Activated T-cell treated with anti-CD3 and anti-CD28 coated beads for 24 hours (primary cell): ENCODE measurements around the gene TUBG1.
"Not testable (repeated sequence)": the region's sequence is repeated elsewhere in the genome, so short reads cannot be mapped to it uniquely, and the experiment has no call there.

Source experiments
- DNase-seq: peaks from one replicate; pipeline ENCODE4 v3.0.0-alpha.2; 2020; ENCODE audit warnings: low read depth

Gene TUBG1

GRCh38 chr17:42623732-42624596 is 14.5 kb downstream of the TUBG1 start:
- no peak for DNase-seq

DNA sequence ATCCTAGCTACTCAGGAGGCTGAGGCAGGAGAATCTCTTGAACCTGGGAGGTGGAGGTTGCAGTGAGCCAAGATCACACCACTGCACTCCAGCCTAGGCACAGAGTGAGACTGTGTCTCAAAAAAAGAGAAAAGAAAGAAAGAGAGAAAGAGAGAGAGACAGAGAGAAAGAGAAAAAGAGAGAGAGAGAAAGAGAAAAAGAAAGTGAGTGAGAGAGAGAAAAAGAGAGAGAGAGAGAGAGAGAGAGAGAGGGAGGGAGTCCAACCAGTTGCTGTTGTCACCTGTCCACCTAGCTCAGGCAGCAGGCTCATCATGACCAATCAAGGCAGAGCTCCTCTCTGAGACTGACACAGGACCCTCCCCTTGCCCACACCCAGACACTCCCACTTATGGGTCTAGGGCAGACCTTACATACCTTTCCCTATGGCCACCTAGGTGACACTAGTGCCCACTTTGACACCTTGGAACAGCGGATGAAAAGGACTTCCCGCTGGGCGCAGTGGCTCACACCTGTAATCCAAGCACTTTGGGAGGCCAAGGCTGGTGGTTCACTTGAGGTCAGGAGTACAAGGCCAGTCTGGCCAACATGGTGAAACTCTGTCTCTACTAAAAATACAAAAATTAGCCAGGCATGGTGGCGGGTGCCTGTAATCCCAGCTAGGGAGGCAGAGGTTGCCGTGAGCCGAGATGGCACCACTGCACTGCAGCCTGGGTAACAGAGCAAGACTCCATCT is 17.7 kb downstream of the TUBG1 start:
- DNase-seq, result not testable (repeated sequence)

DNA sequence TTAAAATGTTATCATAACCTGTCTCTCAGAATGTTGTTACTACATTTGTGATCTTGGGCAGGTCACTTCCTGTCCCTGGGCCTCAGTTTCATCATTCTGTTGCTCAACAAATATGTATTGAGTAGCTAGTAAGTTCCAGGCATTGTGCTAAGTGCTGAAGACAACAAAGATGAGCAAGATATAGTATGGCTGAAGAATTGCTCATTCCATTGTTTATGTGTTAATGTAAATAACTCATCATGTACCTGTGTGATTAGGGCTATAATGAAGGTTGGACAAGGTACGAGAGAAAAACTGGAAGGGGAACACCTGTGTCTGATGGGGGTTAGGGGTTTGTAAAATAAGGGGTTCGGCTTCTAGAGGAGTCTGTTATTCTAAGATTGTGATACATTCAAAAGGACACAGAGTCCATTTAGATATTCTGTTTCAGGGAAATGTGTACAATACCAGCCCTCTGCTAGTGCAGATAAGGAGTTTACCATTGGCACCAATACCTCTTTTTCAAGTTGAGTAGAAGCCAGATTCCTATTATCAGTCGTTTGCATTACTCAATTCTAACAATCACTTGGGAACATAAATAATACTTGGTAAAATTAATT is 20.0 kb downstream of the TUBG1 start:
- no peak for DNase-seq

GRCh38 chr17:42632949-42633444 is 23.5 kb downstream of the TUBG1 start:
- no peak for DNase-seq

DNA sequence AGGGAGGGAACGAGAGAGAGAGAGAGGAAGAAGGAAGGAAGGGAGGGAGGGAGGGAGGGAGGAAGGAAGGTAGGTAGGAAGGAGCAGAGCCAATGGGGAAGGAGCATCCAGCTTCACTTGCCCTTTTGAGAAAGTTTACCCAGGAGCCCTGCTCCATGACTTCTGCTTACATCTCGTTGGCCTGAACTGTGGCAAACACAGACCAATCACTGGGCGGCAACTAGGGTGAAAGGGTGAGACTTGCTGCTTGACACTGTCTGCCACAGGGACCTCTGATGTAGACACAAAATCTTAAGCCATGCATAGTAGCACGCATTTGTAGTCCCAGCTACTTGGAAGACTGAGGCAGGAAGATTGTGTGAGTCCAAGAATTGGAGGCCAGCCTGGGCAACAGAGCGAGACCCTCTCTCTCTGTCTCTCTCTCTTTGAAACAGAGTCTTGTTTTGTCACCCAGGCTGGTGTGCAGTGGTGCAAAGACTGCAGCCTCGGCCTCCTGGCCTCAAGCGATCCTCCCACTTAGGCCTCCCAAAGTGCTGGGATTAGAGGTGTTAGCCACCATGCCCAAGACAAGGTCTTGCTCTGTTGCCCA is 30.1 kb downstream of the TUBG1 start:
- DNase-seq, result no peak

- no peak for DNase-seq
Measured at GRCh38 chr17:42640121-42640520, 30.6 kb downstream of the TUBG1 start.

DNA sequence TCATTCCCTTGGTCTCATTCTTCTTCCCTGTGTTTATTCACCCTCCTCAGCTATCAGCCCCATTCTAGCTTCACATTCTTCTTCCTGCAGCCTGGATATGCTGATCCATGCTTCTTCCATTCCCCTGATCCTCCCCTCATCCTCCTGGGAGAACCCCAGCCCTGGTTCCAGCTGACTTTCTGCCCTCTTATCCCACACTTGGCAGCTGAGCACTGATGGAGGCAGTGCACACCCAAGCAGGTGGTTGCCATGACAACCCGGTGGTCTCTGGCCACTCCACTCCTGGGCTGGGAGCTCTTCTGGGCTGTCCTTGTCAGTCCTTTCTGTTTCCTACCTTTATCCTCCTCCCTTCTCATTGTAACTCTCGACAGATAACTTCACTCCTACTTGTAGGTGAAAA is 32.9 kb downstream of the TUBG1 start:
- no peak for DNase-seq

GRCh38 chr17:42647778-42648177 is 38.3 kb downstream of the TUBG1 start:
- no peak for DNase-seq

DNA sequence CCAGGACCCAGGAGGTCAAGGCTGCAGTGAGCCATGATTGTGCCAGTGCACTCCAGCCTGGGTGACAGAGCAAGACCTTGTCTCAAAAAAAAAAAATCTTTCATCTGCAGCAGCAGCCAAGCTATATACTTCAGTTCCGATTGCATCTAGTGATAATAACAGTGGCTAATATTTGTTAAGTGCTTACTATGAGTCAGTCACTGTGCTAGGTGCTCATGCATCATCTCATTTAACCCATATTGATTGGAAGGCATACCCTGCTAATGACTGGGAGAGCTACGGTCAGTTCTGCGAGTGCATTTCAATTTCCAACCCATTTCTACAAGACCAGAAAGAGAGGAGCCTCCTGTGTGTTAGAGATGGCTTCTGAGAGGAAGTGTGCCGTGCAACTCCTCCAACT is 41.9 kb downstream of the TUBG1 start:
- no peak for DNase-seq

DNA sequence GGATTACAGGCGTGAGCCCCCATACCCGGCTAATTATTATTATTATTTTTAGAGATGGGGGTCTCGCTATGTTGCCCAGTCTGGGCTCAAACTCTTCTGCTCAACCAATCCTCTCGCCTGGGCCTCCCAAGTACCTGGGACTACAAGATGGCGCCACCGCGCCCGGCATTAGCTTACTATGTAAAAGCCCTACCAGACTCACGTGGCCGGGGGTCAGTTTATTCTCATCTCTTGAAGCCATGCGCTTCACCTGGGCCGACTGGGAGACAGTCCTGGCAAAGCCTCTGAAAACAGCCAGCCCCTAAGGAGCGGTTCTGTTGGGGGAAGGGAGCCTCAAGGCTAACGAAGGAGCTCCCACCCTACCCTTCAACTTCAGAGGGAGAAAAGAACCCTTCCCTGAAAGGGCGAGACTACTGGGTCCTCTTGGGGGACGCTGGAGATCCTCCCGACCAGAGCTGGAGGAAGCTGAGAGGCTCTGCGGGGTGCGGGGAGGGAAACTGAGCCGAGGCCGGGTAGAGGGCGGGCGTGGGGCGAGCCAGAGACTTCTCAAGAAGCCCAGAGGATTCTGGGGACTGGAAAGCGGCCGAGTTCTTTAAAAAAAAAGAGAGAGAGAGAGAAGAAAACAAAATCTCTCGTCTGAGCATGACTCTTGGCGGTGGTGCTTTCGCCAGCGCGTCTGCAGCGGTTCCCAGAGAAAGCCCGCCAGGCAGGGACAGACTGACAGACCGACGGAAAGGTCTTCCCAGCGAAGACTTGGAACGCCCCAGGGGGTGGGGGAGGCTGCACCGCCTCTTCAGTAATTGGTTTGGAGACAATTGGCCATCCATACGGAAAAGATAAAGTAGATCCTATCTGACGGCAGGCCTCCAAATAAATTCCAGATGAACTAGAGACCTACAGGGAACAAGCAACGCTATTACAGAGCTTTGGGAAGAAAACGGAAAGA is 44.0 kb downstream of the TUBG1 start:
- no peak for DNase-seq

- no peak for DNase-seq
Measured at GRCh38 chr17:42655528-42655927, 46.0 kb downstream of the TUBG1 start.

DNA sequence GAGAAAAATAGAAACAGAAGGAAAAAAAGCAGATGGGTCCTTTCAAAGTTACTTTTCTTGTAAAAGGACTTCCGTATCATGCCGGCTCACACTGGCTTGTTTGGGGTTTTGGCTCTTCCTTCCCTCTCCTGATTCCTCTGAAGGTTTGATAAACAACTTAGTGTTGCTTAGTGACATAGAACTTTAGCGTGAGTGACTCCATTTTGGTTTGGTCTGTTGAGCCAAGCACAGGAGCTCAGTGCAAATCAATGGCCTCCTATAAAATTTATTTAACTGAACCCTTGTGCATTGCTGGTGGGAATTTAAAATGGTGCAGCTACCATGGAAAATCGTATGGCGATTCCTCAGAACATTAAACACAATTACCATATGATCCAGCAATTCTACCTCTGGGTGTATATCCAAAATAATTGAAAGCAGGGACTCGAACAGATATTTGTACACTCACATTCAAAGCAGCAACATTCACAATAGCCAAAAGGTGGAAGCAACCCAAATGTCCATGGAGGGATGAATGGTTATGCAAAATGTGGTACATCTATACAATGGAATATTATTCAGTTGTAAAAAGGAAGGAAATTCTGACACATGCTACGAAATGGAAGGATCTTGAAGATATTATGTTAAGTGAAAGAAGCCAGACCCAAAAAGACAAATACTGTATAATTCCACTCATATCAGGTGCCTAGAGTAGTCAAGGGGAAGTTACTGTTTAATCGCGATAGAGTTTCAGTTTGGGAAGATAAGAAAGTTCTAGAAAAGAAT is 48.5 kb downstream of the TUBG1 start:
- DNase-seq, result no peak

GRCh38 chr17:42659079-42659931 is 49.8 kb downstream of the TUBG1 start, which contains the start of gene TUBG2:
Gene TUBG2, plus strand, starts transcription at chr17:42659284. Its CDS starts 220 bp downstream, at chr17:42659504.
- DNase-seq, result peak; percentile 79

DNA sequence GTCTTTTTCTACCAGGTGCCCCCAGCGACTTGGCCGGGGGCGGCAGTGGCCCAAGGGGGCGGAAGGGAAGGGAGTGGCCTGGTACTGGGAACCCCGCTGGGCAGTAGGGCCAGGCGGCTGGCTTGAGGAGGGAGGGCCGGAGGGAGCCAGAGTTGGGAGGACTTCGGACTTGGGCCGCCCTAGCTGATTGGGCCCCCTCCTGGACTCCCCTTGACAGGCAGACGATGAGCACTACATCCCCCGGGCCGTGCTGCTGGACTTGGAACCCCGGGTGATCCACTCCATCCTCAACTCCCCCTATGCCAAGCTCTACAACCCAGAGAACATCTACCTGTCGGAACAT is 50.4 kb downstream of the TUBG1 start:
- DNase-seq, result not testable (repeated sequence)

DNA sequence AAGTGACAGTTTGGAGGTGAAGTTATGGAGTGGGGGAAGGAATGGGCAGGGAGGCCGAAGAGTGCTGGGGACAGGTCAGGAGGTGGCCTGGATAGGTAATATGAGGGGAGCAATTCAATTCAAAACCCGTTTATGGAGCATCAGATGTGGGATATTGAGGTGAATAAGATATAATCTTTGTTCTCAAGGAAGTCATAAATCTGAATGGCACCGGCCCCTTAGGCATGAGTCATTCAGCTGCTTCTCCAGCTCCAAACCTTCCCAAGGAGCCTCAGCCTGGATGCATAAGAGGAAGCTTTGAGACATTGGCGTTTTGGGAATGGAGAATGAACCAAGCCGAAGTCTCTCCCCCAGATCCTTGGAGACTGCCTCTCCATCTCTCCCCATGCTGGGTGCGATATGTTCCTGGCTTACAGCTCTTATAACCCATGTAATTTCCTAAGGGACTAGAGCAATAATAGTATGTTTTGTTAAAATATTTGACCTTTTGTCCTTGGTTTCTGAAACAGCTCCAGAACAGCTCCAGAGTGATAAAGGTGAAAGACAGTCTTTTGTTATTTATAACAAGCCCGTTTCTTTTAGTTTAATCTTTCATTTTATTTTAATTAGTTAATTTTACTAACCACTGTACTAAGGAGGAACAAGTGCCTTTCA is 51.3 kb downstream of the TUBG1 start:
- DNase-seq, result no peak
